ENCODE results near the gene FLRT1. TPM values are rescaled to one million over a fixed set of nuclear protein-coding genes. Genes with fewer than 3 reads are reported as not detected.
"Not testable (repeated sequence)": the region's sequence is repeated elsewhere in the genome, so short reads cannot be mapped to it uniquely, and the experiment has no call there.

FLRT1 gene
- polyA plus RNA-seq, 1 experiment, result 0.42 TPM

DNA sequence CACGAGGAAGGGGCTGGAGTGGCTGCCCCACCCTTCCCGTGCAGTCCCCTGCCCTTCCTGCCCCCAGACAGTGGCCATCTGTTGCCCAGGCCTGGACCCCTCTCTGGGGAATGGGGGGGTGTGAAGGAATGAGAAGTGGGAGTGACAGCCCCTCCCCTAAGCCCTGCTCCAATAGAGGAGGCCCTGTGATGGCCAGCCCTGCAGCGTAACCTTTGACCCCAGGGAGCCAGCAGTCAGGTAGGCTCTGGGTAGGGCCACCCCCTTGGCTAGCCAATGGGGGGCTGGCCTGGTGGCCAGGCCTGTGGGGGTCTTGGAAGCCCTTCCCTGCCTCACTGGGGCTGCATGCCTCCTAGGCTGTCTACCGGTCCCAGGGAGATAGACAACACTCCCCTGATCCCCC is 6.6 kb downstream of the FLRT1 start:
- TF ChIP-seq CTCF (IDR thresholded peaks at IDR 0.05; ENCODE audit: insufficient read depth, low read depth, low read length), result no peak
- ChIA-PET POLR2A (no interaction called here), CTCF (no interaction called here)
- Histone ChIP-seq H3K4me3 (ENCODE audit: low read depth, low read length) (no peak overlapping the region), H3K27me3 (ENCODE audit: control insufficient read depth, insufficient read depth, low read length) (no peaks in the 10 kb centered on the region), H3K36me3 (ENCODE audit: control insufficient read depth, insufficient read depth, low read length) (no peaks in the 10 kb centered on the region)
- no peak for DNase-seq (ENCODE audit: low read depth)

DNA sequence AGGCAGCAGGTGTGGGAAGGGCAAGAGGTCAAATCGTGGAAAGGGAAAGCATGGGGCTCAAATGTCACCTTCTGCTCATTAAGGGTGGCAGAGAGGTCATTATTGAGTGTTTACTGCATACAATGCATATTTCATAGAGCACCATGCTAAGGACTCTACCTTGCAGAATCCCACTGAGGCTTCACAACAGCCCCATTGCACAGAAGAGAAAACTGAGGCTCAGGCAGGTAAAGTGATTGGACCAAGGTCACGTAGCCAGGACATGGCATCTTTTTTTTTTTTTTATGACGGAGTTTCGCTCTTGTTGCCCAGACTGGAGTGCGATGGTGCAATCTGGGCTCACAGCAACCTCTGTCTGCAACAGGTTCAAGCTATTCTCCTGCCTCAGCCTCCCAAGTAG is 7.8 kb downstream of the FLRT1 start:
- no peaks in the 10 kb centered on the region for H3K27me3 ChIP-seq (ENCODE audit: control insufficient read depth, insufficient read depth, low read length)
- ChIA-PET CTCF (no interaction called here), POLR2A (no interaction called here)
- no peak for DNase-seq (ENCODE audit: low read depth)
- H3K4me3 ChIP-seq (ENCODE audit: low read depth, low read length), result no peak overlapping the region
- no peak for TF ChIP-seq CTCF (IDR thresholded peaks at IDR 0.05; ENCODE audit: insufficient read depth, low read depth, low read length)
- H3K36me3 ChIP-seq (ENCODE audit: control insufficient read depth, insufficient read depth, low read length), result no peaks in the 10 kb centered on the region

GRCh38 chr11:64044730-64045393 is 9.1 kb downstream of the FLRT1 start:
- Histone ChIP-seq H3K27me3 (ENCODE audit: control insufficient read depth, insufficient read depth, low read length) (no peaks in the 10 kb centered on the region), H3K36me3 (ENCODE audit: control insufficient read depth, insufficient read depth, low read length) (no peaks in the 10 kb centered on the region), H3K4me3 (ENCODE audit: low read depth, low read length) (no peak overlapping the region)
- POLR2A ChIA-PET, result interaction anchor here (0.6 kb wide), 1 partner anchor 163 kb away, joined by 3 read pairs; no protein-coding TSS in a partner anchor
- CTCF ChIA-PET, result no interaction called here
- TF ChIP-seq CTCF (IDR thresholded peaks at IDR 0.05; ENCODE audit: insufficient read depth, low read depth, low read length), result no peak
- DNase-seq (ENCODE audit: low read depth), result no peak

- ChIA-PET CTCF (no interaction called here), POLR2A (no interaction called here)
- no peak overlapping the region for H3K4me3 ChIP-seq (ENCODE audit: low read depth, low read length)
- DNase-seq (ENCODE audit: low read depth), result no peak
- no peaks in the 10 kb centered on the region for H3K27me3 ChIP-seq (ENCODE audit: control insufficient read depth, insufficient read depth, low read length)
- TF ChIP-seq CTCF (IDR thresholded peaks at IDR 0.05; ENCODE audit: insufficient read depth, low read depth, low read length), result no peak
- H3K36me3 ChIP-seq (ENCODE audit: control insufficient read depth, insufficient read depth, low read length), result no peaks in the 10 kb centered on the region
Measured at GRCh38 chr11:64045700-64046099, 10.0 kb downstream of the FLRT1 start.

DNA sequence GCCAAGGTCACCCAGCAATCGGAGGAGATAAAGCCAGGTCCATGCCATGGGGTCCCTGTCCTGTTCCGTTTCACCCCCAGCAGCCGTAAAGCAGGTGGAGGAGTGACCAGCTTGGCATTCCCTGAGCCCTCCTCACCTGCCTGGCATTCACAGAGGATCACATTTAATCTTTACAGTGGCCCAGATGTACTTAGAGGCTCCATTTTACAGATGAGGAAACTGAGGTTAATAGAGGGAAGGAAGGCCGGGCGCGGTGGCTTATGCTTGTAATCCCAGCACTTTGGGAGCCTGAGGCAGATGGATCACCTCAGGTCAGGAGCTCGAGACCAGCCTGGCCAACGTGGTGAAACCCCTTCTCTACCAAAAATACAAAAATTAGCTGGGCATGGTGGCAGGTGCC is 11.6 kb downstream of the FLRT1 start:
- H3K4me3 ChIP-seq (ENCODE audit: low read depth, low read length); H3K27me3 ChIP-seq (ENCODE audit: control insufficient read depth, insufficient read depth, low read length); DNase-seq (ENCODE audit: low read depth); H3K36me3 ChIP-seq (ENCODE audit: control insufficient read depth, insufficient read depth, low read length); POLR2A ChIA-PET: not testable (repeated sequence)
- CTCF ChIA-PET, result interaction anchor here (1.5 kb wide), 1 partner anchor 50 kb away, joined by 3 read pairs; no protein-coding TSS in a partner anchor
